Tibial nerve (tissue), 4 donors: ENCODE data around the gene CPZ.

Source experiments
- EP300 ChIP-seq, 2 donors: sonication (generic); formaldehyde crosslinking; IDR thresholded peaks; one replicate each; pipeline ENCODE4 v1.6.1; 2017; ENCODE audit warnings: antibody characterized with exemption in 2 of 2, mild to moderate bottlenecking in 1 of 2
- POLR2A ChIP-seq, 2 donors: fragments of 450-650 bp; IDR thresholded peaks; one replicate each; pipeline ENCODE4 v1.6.1; 2017; ENCODE audit warnings: antibody characterized with exemption in 2 of 2, mild to moderate bottlenecking in 2 of 2, moderate library complexity in 2 of 2
- TF ChIP-seq, protein P1 (sequence below), 5 experiments: fragments of 200-600 bp in 3 of 5; fragments of 450-650 bp in 2 of 5; sonication (generic) in 3 of 5; IDR thresholded peaks; one replicate each; pipeline ENCODE4 v1.5.1; 2016 to 2019; ENCODE audit warnings: antibody characterized with exemption in 5 of 5, mild to moderate bottlenecking in 3 of 5, moderate library complexity in 2 of 5

DNA sequence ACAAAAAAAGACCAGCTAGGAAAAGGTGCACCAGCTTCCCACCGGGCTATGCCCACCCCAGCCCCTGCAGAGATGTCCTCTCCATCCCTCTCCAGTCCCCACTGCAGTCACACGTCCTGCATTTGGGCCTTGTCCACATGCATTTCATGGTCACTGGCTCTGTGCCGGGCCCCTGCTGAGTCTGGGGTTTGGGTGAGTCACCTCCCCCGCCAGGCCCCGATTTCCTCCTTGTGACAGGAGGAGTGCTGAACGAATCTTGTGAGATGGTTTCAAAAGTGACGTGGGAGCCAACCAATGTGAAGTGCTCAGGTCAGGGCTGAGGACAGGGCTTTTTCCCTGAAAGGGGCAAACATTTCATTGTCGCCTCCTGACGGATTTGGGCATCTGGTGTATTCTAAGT is 7.1 kb downstream of the CPZ start:
- TF ChIP-seq POLR2A (IDR thresholded peaks at IDR 0.05): no peak
- TF ChIP-seq, protein P1, sequence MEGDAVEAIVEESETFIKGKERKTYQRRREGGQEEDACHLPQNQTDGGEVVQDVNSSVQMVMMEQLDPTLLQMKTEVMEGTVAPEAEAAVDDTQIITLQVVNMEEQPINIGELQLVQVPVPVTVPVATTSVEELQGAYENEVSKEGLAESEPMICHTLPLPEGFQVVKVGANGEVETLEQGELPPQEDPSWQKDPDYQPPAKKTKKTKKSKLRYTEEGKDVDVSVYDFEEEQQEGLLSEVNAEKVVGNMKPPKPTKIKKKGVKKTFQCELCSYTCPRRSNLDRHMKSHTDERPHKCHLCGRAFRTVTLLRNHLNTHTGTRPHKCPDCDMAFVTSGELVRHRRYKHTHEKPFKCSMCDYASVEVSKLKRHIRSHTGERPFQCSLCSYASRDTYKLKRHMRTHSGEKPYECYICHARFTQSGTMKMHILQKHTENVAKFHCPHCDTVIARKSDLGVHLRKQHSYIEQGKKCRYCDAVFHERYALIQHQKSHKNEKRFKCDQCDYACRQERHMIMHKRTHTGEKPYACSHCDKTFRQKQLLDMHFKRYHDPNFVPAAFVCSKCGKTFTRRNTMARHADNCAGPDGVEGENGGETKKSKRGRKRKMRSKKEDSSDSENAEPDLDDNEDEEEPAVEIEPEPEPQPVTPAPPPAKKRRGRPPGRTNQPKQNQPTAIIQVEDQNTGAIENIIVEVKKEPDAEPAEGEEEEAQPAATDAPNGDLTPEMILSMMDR (IDR thresholded peaks at IDR 0.05): no peak
- no peak for TF ChIP-seq EP300 (IDR thresholded peaks at IDR 0.05)
